Hypothalamus (tissue), 51 donors: Measurements from ENCODE around the gene MMP23B.
A peak's percentile ranks its signal among the peaks of the same experiment; 100 is the strongest.

Experiments used
- DNase-seq, 51 donors: peaks; one replicate each; lab custom pipeline; 2025; lab: John Stamatoyannopoulos, UW

The MMP23B gene

DNA sequence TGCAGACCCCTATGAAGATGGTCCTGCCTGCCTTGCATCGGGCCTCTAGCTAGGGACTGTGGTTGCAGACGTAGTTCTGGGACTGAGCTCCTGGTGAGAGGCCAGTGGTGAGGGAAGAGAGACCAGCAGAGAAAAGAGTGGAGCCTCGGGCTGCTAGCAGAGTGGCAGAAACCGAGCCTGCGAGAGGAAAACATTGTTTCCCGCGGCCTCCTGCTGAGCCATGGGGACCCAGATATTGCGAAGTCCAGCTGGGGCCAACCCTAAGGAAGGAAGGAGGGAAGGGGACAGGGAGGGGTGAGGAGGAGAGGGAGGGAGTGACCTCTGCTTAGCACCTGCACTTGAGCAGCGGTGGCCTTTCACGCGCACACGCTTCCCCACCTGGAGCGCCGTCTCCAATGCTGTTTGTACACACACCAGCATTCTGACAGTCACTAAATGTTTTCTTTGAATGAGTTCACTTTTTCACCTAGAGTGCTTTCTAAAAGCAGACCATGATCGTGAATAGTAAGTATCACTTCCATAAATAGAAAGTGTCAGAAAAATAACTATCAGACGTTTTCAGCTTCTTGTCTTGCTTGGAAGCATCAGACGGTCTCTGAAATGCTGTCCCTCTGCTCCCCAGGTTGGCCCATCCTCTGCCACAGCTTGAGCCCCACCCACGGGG, 29.5 kb upstream of the MMP23B start:
- DNase-seq: no peak

DNA sequence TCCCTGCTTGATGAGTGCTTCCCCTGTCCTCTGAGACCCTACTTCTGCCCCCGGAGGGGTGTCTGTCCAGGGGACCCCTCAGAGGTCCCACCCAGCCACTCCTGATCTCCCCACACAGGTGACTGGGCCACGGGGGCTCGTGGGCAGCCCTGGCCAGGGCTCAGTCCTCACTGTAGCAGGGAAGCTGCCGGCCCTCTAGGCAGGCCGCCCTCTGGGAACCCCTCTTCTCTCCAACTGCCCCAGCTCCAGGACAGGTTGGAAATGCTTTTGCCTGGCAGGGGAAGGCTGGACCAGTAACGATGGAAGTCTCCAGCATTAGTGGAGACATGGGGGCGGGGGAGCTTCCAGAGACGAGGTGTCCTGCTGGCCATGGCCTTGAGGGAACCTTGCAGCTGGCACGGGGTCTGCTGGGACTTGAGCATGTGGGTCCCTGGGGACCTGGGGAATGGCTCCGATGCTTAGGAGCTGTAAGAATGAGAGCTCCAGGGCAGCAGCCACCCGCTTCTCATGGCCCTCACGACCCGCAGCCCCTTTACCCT, 28.9 kb upstream of the MMP23B start:
- DNase-seq: no peak

DNA sequence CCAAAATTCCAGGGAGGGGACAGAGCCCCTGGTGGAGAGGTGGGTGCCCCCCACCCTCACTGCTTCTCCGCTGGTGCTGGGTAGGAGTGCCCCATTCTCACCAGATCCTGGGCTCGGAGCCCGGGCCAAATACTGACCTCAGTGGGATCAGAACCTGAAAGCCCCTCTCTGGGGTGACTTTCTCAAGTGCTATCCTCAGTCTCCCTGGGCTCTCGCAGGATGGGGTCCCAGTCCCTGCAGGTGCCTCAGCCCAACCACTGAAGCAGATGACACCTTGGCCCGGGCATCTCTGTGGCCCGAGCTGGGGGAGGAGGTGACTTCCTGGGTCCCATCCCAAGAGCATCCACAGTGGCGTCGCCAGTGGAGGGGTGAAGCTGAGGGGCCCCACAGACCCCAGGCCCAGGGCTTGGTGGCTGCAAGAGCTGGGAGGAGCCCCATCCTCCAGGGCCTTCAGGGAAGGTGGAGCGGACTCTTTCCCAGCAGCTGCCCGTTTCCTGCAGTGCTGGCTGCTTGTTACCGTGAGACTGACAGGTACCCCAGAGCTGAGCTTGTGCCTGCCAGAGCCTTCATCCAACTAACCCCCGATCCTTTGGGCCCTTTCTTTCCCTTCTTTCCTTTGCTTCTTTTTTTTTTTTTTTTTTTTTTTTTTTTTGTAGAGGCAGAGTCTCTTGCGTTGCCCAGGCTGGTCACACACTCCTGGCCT, 28.2 kb upstream of the MMP23B start:
- no peak for DNase-seq

DNA sequence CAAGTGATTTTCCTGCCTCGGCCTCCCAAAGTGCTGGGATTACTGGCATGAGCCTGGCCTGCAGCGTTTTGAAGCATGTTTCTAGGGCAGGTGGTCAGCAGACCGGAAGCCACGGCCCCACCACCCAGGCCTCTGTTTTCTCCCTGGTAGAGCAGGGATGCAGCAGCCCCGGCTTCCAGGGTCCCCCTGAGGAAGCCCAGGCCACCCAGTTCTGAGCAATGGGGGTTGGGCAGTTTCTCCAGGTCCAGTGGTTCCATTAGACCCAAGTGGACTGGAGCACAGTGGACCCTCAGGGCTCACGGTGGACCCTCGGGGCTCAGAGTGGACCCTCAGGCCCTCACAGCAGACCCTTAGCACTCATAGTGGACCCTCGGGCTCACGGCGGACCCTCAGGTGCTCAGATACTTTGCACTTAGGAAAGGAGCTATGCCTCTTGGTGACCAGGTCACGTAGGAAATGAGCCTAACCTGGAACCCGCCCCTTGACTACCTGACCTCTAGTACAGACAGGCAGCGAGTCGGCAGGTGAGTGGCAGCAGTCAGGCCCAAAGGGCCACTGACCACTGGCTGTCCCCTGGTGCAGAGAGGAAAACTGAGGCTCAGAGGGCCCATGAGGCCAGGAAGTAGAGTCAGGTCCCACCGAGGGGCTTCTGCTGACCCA, 27.5 kb upstream of the MMP23B start:
- no peak for DNase-seq

DNA sequence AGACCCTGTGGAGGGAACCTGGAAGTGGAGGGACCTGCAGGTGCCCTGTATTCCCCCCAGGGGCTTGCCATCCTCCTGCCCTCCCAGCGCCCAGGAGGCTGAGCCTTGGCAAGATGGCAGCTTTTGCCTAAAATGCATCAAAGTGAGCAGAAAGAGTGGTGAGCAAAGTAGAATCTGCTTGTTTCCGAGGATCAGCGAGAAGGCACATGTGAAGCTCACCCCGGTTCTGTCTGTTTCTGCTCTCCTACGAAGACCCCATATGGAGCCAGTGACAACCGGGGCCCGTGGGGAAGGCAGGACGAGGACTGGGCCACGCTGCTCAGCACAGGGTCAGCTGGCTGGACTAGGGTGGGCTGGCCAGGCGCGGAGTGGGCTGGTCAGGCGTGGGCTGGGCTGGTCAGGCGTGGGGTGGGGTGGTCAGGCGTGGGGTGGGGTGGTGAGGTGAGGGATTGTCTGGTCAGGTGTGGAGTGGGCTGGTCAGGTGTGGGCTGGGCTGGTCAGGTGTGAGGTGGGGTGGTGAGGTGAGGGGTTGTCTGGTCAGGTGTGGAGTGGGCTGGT, 26.9 kb upstream of the MMP23B start:
- DNase-seq: no peak

DNA sequence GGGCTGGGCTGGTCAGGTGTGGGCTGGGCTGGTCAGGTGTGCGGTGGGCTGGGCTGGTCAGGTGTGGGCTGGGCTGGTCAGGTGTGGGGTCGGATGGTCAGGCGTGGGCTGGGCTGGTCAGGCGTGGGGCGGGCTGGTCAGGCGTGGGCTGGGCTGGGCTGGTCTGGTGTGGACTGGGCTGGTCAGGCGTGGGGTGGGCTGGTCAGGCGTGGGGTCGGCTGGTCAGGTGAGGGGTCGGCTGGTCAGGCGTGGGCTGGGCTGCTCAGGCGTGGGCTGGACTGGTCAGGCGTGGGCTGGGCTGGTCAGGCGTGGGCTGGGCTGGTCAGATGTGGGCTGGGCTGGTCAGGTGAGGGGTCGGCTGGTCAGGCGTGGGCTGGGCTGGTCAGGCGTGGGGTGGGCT, 26.2 kb upstream of the MMP23B start:
- no peak for DNase-seq

DNA sequence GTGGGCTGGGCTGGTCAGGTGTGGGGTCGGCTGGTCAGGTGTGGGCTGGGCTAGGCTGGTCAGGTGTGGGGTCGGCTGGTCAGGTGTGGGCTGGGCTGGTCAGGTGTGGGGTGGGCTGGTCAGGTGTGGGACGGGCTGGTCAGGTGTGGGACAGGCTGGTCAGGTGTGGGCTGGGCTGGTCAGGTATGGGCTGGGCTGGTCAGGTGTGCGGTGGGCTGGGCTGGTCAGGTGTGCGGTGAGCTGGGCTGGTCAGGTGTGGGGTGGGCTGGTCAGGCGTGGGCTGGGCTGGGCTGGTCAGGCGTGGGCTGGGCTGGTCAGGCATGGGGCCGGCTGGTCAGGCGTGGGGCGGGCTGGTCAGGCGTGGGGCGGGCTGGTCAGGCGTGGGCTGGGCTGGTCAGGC, 25.7 kb upstream of the MMP23B start:
- DNase-seq: no peak

DNA sequence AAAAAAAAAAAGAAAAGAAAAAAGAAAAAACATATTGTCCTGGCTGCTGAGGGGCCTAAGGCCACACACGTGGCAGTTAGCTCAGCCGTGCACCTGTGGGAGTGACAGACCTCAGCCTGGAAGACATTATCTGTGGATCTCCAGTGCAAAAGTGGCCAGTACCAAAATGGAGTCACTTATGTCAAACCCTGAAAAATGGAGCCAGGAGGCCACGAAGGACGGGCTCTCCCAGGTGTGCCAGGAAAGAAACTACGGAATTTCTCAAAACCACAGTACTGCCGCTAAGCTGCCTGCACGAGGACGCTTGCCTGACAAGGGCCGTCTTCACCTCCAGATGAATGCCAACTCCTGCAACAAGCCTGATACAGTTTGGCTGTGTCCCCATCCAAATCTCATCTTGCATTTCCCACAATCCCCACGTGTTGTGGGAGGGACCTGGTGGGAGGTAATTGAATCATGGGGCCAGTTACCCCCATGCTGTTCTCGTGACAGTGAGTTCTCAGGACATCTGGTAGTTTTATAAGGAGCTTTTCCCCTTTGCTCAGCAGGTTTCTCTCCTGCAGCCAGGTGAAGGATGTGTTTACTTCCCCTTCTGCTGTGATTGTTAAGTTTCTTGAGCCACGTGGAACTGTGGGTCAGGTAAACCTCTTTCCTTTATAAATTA, 22.0 kb upstream of the MMP23B start:
- DNase-seq: peak in 1 of 51 donors; percentile 13

DNA sequence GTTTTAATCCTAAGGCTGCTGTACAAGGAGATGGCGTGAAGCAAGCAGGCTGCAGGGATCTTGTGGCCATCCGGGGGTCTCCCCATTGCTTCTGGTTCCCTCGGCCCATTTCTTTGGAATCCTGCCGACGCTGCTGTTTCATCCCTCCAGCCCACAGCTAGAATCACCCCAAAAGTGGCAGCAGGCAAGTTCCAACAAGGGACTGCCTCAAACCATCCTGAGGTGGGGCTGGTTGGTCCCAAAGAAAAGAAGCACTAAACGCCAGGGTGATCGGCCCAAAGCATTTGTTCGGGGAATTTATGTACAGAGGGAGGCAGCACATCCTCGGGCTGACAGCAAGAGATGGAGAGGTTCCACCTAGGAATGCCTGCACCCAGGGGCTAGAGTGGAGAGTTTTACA, 21.2 kb upstream of the MMP23B start:
- DNase-seq: no peak

DNA sequence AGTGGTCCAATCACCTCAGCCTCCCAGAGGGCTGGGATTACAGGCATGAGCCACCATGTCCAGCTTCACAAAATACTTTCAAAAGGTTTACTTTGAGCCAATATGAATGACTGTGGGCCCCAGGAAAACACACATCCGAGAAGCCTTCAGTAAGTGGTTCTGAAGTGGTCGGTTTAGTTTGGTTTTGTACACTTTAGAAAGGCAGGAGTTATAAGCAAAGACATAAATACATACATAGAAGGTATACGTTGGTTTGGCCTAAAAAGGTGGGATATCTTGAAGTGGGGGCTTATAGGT, 19.9 kb upstream of the MMP23B start:
- no peak for DNase-seq

DNA sequence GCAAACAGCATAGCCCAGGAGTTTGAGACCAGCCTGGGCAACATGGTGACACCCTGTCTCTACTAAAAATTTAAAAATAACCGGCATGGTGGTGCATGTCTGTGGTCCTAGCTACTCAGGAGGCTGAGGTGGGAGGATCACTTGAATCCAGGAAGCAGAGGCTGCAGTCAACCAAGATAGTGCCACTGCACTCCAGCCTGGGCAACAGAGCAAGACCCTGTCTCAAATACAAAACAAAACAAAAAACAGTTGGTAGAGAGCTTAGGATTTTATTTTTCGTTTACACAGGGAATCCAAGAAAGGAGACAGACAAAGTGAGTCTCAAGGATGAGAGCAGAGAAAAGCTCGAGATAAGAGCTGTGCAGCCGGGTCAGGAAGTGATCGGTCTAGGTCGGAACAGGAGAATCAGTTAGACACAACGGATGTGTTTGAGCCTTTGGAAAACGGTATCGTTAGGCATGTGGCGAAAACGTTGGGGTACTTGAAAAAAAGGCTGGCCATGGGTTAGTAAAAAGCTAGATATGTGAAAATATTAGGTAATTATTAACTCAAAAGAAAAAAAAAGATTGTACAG, 18.4 kb upstream of the MMP23B start:
- no peak for DNase-seq

DNA sequence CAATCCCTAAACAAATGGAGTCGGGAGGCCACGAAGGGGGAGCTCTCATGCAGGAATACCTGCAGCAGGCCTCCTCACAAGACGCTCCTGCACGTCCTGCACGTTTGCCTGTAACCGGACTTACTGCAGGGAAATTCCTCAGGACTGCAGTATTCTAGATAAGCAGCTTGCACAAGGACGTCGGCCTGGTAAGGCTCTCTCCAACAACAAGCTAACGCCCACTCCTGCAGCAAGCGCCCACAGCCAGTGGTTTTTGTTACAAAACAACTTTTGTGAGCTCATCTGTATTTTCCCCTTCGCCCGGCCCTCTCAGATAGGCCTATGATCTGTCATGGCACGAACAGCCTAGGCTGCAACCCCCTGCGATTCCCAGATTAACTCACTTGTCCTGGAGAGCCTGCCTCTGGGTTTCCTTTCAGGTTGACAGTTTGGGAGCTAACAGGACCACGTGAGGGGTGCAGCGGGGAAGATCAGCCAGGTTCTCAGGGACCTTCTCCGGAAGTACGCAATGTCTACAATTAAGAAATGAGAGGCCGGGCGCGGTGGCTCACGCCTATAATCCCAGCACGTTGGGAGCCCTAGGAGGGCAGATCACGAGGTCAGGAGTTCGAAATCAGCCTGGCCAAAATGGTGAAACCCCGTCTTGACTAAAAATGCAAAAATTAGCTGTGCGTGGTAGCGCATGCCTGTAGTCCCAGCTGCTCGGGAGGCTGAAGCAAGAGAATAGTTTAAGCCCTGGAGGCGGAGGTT, 17.6 kb upstream of the MMP23B start:
- peak in 10 of 51 donors; percentile 1 to 47 (median 26) for DNase-seq

DNA sequence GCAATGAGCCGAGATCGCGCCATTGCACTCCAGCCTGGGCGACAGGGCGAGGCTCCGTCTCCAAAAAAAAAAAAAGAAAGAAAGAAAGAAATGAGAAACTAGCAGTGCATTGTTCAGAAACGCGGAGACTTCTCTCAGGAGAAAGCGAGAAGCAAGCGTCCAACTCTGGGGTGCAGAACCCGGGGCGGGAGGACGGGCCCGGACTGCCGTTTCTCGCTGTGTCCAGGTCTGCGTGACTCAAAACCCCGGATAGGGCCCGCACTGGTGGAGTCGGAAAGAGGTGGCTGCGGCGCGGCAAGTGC, 17.1 kb upstream of the MMP23B start:
- DNase-seq: no peak

DNA sequence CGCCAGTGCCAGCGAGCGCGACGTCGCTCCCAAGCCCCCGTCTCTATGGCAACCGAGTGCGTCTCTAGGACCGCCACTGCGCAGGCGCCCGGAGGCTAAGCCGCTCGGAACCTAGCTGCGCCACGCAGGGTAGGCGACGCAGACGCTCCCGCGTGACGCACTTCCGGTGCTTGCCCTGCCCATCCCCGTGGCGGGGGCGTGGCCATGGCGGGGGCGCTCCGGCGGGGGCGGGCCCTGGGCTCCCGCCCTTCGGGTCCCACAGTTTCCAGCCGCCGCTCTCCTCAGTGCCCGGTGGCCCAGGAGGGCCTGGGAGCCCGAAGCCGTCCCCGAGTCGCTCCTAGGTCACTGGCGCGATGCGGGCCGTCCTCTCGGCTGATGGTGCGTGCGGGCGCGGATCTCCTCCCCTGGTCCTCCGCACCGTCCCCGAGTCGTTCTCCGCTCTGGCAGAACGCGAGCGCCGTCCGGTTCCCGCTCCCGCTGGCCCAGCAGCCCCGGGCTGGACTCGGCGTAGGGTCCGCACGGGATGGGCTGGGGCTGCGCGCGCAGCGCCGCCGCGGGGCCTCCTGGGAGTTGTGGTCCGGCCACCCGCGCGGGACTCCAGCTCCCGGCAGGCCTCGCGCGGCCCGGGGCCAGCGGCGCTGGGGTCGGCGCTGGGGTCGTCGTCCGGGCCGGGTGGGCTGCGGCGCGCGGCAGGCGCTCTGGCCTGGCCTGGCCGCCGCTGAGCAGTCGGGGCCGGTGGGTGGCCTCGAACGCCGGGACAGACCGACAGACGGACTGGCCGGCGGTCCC, 16.5 kb upstream of the MMP23B start, which contains the start of gene MIB2:
MIB2 (plus strand) TSS at position 245 of the 789 bp plus-strand sequence. CDS start 7,953 bp downstream, outside the sequence.
- DNase-seq: peak; percentile 52 to 98 (median 94)

DNA sequence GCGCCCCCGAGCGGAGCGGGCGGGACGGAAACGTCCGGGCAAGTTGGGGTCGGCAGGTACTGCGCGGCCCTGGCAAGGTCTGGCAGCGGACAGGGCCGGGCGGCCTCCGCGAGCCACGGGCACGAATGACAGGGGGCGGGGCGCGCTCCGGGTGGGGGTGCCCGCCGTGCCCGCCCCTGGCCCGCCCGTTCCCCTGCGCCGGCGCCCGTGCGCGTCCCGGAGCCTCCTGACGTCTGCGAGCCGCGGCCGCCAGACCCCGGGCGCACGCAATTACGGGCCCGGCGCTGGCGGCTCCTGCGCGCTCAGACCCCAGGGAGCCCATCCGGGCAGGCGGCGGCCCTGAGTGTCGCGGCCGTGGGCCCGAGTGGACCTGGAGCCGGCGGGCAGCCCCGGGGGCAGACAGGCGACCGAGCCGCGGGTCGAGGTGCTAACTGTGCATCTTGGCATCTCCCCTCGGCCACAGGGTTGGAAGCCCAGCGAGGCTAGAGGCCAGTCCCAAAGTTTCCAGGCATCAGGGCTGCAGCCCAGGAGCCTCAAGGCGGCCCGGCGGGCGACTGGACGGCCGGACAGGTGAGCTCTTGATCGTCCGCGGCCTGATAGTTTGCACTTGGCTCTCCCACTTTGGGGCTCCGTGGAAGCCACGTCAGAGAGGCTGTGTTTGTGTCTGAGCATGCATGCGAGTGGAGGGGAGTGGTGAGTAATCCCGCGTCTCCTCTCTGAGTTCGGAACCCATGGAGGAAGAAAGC, 15.8 kb upstream of the MMP23B start:
- peak in 9 of 51 donors; percentile 48 to 65 (median 58) for DNase-seq

DNA sequence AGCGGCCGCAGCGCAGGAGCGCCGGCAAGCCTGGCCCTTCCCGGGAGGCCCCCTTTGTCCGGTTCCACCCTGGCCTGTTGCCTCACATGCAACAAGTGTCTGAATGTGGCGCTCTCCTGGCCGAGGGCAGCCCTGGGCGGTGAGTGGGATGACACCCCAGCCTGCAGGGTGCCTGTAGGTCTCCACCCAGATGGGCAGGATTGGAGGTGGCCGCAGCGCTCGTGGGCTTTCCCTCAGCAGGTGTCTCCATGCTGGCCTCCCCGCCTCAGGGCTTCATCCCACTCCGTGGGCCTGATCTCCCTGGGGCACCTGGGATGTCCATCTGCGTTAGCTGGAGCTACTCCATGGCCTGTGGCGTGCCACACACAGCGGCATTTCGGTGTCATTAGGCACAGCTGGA, 15.1 kb upstream of the MMP23B start:
- DNase-seq: no peak

DNA sequence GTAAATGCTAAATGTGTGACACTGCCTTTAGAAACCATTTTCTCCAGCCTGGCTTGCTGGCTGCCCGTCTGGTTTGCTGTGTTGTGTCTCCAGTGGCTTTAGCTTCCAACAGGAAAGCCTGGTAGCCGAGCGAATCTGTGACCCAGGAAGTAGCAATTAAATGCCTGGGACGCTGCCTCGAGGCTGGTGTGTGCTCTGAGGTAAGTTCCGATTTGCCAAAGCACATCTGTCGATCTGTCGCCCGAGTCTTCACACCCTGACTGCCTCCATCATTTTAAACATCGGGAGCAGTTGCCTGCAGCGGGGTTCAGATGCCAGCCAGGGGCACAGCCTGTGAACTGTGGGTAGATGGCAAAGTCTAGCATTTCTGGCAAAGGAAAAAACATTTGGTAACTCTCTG, 14.5 kb upstream of the MMP23B start:
- DNase-seq: no peak

DNA sequence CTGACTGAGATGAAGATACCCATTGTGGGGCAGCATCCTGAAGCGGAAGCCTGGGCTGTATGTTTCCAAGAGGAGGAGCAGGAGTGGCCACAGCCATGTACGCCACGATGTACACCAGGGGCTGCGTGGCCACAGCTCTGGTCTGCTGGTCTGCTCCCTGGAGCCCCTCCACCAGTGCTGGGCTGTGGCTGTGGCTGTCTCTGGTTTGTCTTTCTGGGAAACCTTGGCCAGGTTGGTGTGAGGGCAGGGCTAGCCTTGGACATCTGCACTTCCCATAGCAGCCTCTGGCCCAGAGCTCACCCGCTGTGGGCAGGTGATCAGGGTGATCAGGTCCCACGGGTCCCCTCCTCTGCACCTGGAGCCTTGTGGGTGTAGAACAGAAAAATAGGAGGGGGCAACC, 14.0 kb upstream of the MMP23B start:
- DNase-seq: no peak
